NCI-H2029 treated with DMSO at 0.1 percent for 48 hours (cell line): ENCODE data around the gene TRAP1.
"Not testable (repeated sequence)": the region's sequence is repeated elsewhere in the genome, so short reads cannot be mapped to it uniquely, and the experiment has no call there.

Source experiments
- DNase-seq: peaks from one replicate; lab custom pipeline; 2025; lab: John Stamatoyannopoulos, UW

TRAP1 gene

DNA sequence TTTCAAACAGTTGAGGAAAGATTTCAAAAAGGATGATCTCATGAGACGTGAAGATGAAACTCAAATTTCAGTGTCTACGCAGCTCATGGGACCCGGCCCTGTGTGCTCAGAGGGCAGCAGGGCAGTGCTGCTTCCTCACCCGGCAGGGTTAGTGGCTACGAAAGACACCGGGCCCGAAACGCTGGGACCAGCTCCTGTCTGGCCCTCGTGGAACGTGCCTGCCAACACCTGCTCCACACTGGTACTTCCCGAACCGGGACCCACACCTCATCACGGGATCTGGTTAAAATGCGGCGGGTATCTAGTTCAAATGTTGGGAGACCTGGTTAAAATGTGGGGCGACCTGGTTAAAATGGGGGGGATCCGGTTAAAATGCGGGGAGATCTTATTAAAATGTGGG lies 44.1 kb downstream of the TRAP1 start:
- no peak for DNase-seq

DNA sequence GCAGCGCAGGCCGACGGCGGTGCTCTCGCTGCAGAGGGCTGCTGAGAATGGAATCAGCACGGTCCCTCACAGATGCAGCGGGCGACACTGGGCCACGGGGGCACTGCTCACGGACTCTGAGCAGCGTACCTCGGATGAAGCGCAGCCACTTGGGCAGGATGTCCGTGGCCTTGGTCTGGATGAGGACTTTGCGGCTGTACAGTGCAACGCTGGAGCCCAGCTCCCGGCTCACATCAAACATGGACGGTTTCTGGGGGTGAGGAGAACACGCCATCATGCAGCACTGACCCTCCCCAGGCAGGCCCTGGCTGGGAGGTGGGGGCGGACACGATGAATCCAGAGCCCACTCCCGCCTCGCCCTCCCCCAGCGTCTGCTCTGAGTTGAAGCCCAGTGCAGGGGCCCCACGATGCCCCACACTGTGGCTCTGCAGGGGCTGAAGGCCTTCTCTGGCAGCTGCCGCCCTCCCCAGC lies 44.7 kb downstream of the TRAP1 start:
- DNase-seq = no peak

DNA sequence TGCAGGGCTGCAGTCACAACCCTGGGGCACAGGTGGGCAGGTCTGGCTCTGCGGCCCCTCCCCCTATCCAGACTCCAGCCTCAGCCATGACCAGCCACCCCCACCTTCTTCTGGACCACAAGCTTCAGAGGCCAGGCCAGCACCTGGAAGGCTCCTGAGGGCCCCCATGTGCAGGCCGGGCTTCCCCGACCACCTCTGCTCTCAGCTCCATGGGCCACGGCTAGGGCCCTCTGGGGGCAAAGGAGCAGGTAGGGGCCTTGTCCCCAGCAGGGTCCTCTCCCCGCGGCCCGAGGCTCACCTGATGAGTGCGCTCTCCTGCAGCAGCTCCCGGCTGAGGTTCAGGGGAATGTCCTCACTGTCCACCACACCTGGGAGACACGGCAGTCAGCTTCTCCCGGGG lies 45.9 kb downstream of the TRAP1 start:
- DNase-seq = no peak

DNA sequence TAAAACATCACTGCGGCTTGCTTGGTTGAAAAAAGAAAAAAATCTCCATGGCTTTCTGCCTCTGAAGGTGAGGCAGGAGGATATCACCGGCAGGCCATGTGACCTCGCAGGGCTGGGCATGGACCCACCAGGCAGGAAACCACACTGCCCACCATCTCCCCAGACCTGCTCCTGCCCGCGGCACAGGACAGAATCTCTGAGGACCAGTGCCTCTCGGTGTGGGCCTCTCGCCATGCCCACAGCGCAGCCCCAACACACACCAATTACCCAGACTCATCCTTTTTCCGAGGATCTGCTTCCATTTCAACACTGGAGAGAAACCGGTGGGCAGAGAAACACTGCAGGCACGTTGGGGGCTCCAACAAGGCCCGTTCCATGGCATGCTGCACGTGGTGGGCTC lies 46.6 kb downstream of the TRAP1 start:
- no peak for DNase-seq

DNA sequence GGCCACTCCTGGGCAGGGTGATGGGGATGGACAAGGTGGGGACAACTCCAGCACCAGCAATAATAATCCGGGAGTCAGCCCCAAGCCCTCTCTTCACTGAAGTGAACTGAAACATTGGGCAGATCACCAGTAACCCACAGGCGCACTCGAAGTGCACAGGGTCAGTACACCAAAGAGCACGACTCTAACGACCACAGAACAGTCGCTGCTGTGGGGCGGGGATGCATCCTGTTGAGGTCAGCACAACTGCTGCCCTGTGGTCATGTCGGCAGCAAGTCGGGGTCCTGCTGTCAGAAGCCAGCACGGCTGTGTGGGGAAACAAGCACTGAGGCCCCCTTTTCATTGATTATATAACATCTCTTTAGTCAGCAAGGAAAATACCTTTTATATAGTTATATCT lies 48.2 kb downstream of the TRAP1 start:
- DNase-seq = no peak

DNA sequence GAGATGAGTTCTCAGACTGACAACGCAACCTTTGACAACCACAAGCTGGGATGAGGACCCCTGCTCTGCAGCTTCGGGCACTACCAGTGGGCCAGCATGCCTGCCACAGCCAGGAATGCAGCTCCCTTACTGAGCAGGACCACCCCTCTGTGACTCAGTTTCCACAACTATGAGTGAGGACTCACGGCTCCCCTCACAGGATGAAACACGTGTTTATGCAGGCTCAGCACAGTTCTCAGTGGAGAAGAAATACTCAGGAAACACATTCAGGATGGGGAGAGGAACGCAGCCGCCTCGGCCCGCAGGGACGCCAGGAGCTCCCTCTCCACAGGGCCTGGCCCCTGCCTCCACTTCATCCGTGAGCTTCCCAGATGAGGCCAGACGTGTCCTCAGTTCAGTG lies 48.7 kb downstream of the TRAP1 start:
- no peak for DNase-seq

DNA sequence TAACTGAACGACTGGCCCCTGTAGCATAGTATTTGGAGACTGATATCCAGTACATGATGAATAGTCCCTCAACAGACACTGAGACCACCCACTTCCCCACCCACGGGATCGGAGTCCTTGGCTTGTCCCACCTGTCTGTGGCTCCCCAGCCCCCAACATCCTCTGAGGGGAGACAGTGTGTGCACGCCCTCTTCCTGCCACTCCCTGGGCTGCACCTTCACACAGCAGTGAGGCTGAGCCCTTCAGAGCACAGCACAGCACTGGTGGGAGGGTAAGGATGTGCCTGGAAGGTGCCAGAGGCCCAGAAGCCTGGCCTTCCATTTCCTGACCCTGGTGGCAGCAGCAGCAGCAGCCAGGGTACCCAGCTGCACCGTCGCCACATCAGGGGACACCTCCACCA lies 51.8 kb downstream of the TRAP1 start:
- DNase-seq = no peak

DNA sequence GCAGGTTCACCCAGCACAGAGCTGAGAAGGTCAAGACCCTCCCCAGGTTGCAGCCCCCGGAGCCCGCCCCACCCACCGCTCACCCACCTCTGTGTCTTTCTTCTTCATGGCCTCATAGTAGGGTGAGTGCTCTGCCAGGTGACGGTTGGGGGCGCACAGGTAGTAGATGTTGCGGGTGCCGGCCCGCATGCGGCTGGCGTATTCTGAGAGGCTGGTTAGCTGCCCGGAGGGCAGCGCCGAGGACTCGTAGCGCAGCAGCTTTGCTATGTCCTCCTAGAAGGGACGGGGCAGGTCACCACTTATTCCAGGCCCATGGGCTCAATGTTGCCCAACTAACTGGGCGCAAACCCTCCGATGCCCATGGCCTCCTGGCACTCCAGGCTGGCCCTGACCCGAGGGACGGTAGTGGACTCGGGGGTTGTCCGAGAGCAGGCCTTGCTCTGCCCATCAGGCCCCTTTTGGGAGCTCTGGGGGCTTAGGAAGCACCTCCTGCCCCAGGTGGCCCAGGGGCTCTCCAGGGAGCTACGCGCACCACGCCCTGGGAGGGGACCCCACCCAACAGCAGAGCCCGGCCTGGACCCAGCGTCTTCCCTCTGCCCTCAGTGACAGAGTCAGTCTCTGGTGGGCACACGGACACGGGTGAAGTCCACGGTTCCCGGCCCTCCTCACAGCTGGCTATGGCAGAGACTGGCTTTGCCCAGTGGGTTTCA lies 53.0 kb downstream of the TRAP1 start:
- DNase-seq = no peak

DNA sequence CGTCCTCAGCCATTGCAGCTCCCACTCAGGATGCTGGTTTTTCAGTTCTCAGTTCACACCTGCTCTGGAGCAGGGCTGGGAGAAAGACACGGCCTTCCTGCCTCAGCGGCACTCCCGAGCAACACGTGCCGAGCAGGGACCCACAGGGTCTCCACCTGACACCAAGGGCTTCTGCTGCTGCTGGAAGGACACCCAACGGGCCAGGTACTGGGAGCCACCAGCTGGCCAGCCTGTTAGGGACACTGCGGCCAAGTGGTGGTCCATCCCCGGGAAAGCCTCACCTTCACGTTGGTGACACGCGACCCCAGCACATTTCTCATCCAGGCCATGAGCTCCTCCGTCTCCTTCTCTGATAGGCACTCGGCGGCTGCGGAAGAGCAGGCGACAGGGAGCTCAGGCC lies 54.7 kb downstream of the TRAP1 start:
- DNase-seq = no peak

DNA sequence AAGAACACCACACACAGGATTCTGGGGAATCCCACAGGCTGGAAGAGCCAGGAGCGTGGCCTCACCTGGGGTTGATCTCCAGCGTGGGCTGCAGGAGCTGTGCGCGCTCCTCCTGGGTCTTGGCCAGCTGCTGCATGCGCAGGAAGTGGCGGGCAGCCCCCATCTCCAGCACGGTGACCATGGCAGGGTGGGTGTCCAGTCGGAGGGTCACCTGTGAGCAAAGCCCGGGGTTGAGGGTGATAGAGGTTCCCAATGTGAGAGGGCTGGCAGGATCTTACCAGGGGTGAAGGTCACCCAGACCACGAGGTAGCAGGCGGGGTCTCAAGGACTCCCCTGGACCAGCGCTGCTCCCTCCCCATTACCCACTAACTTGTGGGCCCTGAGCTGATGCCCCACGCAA lies 55.4 kb downstream of the TRAP1 start:
- DNase-seq = no peak

DNA sequence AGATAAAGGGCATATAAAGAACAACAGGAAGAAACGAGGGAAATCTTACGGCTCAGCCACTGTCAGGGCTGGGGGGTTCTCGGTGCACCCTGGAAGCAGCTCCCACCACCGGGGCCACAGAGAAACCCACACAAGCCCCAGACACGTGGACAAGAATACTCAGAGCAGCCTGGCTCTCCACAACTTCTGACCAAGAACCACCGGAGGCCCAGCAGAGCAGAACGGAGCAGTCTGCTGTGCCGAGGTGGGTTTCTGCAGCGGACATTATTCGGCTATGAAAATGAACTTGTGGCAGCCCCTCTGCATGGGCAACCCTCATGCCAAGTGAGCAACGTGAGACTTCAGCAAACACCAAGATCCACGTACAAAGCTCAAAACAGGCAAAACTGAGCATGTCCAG lies 56.0 kb downstream of the TRAP1 start:
- no peak for DNase-seq

DNA sequence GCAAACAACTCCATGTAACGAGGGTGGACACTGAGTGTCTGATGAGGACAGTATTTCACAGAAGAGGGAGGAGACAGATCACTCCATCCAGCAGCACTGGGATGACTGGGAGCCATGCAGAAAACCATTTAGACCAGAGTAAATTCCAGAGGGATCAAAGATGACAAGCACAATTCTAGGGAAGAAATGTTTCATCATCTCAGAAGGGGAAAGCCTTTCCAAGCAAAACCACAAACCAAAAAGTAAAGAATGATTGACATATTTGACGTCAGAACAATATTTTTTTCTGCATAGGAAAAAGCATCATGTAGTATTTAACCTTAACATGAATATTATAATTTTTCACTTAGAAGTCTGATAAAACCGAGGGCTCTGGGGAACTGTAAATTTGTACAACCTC lies 58.1 kb downstream of the TRAP1 start:
- no peak for DNase-seq

DNA sequence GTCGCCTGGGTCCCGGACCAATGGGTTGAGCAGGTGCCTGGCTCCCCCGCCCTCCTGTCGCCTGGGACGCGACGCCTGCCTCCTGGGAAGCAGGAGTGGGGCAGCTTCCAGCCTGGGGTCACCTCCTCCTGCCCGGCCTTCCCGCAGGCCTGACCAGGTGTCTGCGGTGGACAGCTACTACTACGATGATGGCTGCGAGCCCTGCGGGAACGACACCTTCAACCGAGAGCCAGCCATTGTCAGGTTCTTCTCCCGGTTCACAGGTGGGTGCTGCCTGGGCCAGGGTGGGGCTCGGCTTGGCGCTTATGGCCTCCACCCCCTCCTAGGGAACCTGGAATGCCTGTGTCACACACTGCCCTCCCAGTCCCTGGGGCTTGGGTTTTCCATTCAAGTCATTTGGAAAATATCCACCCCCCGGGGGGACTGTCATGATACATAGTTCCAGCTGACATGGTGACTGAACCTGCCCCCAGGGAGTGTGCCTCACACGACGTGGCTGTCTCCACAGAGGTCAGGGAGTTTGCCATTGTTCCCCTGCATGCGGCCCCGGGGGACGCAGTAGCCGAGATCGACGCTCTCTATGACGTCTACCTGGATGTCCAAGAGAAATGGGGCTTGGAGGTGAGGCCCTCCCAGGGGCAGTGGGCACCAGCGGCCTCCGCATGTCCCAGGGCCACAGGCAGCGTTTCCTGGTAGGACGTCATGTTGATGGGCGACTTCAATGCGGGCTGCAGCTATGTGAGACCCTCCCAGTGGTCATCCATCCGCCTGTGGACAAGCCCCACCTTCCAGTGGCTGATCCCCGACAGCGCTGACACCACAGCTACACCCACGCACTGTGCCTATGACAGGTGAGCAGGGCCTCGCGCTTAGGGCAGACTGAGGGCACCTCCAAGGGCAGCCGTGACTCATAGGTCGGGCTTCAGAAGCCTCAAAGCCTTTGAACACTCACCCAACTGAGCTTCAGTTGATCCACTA lies 60.5 kb downstream of the TRAP1 start:
- no peak for DNase-seq

DNA sequence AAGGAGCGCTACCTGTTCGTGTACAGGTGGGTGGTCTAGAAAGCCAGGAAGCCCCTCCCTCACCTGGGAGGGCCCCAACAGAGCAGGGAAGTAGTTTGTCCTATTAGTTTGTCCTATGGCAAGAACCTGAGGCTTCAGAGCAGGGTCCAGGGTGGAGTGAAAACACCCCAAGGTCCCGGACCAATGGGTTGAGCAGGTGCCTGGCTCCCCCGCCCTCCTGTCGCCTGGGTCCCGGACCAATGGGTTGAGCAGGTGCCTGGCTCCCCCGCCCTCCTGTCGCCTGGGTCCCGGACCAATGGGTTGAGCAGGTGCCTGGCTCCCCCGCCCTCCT lies 61.2 kb downstream of the TRAP1 start:
- not testable (repeated sequence) for DNase-seq

DNA sequence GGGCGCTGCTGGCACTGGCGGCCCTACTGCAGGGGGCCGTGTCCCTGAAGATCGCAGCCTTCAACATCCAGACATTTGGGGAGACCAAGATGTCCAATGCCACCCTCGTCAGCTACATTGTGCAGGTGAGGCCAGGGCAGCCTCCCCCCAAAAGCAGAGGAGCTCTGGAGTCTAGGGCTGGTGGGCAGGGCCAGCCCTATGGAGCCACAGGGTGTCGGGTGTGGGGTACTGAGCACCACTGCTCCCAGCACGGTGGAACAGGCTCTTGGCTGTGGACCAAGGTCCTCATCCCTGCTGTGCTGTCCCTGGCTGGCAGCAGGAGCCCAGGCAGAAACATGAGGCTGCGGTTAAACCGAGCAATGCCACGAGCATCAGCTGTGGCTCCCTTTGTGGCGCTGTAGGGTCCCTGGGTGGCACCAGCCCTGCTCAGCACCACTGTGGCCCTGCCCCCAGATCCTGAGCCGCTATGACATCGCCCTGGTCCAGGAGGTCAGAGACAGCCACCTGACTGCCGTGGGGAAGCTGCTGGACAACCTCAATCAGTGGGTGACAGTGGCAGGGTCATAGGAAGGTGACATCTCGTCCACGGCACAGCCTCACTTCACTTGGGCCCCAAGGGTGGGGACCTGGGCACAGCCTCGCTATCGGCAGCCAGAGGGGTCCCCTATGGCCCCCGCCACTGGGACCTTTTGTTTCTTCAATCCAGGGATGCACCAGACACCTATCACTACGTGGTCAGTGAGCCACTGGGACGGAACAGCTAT lies 61.7 kb downstream of the TRAP1 start:
- no peak for DNase-seq

DNA sequence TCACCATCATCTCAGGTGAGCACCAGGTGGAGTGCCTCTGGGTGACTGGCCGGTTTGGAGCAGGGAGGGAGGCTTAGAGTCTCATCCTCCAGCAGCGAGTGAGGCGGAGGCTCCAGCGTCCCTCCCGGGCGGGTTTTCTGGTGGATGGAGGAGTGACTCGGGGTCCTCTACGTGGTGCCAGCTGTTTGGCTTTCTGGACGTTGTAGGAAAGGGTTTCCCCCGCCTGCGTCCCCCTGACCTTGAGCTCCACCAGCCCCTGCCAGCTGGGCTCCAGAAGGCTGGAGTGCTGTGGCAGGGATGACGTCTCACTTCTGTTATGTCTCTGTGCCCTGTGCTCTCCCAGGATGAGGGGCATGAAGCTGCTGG lies 62.3 kb downstream of the TRAP1 start:
- DNase-seq = no peak

DNA sequence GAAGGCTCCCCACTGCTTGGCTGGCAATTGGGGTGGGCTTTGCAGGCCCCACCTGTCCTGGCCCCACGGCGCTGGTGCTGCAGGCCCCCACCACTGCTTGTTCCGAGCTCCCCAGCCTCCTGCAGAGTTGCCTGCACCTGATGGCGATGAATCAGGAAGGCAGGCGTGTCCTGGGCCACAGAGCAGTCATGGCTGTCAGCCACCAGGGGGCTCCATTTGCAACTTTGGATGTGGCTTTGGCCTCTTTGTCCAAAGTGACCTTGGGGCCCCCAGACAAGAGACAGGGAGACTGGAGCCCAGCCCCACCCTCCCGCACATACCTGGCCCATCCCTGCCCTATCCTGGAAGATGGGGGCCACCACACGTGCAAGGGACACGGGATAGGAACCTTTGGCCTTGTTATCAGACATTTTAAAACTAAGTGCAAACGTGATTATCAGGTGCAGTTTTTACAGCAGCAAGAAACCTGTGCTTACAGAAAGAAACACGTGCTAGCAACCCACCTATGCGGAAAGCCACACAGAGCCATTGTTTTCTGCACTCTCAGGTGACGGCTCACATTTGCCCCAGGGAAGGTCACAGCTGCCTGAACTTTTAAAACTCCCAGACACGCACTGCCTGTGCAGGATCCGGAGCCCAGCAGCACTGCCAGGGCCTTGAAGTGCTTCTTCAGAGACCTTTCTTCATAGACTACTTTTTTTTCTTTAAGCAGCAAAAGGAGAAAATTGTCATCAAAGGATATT lies 62.9 kb downstream of the TRAP1 start, which contains the start of gene DNASE1:
TSS of gene DNASE1 (plus strand) at position 443 of the 743 bp plus-strand sequence. CDS start 683 bp downstream, outside the sequence.
- DNase-seq = no peak

DNA sequence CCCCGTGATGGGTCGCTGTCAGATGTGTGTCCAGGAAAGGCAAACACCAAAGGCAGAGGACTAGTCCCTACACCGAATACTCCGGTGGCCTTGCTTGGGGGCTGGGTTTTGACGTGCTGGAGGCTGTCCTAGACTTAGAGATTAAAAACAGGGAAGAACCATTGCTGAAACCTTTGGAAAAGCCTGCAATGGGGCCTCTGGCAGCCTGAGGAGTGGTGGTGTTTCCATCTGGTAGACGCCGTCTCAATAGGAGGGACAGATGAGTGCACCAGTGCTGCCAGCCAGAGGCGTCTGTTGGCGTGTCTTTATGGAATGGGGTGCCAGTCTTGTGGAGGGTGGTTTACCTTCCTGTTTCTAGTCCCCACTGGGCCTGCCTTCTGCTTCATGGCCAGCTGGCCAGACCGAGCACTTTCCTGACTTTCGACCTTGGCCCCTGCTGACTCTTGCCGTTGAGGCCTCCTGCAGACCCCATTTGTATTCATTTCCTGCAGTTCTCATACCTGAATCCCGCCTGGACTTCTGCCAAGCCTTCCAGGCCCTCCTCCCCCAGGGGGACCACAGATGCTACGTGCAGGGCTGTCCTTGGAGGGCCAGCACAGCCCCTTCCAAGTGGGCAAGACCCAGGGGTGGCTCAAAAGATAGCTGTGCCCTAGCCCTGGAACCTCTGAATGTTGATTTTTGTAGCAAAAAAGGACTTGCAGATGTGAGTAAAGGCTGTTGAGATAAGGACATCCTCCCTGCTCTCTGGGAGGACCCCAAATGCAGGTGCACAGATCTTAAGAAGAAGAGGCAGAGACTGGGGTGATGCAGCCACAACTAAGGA lies 64.7 kb downstream of the TRAP1 start:
- DNase-seq = no peak

DNA sequence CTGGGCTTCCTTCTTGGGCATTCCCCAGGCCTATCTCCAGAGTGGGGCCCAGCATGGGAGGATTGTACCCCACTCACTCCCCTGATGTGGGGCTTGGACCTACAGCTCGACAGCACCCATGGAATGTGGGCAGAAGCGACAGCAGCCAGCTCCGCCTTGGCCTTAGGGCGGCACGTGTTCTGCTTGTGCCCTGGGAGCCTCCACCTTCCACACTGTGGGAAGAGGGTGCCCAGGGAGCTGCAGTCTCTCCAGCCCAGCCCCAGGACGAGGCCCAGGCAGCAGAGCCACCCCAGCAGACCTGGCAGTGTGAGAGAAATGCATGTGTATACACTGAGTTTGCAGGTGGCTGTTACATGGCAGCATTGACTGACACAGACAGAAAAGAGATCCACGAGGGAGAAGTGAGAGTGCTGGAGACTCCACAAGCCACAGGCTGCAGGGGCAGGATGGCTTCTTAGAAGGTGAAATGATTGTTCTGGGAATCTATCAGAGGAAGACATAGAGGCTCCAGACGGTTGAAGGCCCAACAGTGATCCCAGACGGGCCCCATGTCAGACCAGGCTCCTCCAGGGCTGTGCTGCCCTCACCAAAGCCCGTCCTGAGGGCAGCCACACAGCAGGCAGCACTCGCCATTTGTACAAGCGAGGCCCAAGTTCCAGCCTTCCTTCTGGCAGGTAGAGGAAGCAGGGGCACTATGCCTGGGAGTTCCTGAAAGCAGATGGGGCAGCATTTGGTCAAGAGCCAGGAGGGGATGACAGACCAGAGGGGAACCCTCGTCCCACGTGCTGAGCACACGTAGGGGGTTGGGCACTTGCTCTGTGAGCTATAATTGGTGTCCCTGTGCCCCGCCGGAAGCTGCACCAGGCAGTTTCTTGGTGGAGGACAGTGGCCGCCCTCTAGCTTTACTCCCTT lies 65.6 kb downstream of the TRAP1 start:
- DNase-seq = no peak
